Adrenal gland (tissue), 5 donors: ENCODE measurements around the gene NFATC4.

Source experiments
- POLR2A ChIP-seq, 2 donors: fragments of 450-650 bp; IDR thresholded peaks; one replicate each; pipeline ENCODE4 v1.6.1; 2017; ENCODE audit warnings: antibody characterized with exemption in 2 of 2, mild to moderate bottlenecking in 2 of 2, moderate library complexity in 1 of 2
- TF ChIP-seq, protein P1 (sequence below), 6 experiments: fragments of 450-650 bp in 4 of 6; fragments of 200-600 bp in 2 of 6; sonication (generic) in 1 of 6; IDR thresholded peaks; 1 replicate in 5 of 6; 2 replicates in 1 of 6; pipeline versions ENCODE4 v1.5.1 to v1.8.0; 2016 to 2021; ENCODE audit warnings: antibody characterized with exemption in 6 of 6, mild to moderate bottlenecking in 2 of 6, moderate library complexity in 1 of 6
- donor health status: DM: no; HTN: no; CAD: no.

DNA sequence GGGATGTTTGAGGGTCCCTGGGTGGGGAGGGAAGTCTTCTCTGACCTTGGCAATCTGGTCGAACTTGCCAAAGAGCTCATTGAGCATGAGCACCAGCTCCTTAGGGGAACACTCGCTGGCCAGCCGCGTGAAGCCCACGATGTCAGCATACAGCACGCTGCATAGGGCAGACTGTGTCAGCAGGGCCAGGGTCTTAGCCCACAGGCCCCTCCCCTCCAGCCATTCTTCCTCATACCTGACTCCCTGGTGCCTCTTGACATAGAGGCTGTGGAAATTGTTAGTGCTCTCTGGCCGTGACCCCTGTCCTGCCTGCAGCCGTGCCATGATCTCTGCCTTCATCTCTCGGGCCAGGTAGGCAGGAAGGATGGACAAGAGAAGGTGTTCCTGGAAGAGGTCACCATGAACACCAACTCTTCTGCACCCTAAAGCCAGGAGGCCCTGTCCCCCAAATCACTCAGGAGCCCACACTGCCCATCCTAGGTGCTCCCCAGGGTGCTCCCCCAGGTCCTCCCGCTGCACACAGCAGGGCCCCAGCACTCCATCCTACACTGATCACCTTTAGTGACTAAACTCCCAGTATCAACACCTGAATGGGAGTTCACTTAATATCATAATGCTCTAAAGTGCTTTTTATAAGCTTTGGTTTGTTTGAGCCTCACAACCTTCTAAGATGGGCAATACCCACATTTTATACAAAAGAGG is 36.9 kb upstream of the NFATC4 start:
- TF ChIP-seq, protein P1, sequence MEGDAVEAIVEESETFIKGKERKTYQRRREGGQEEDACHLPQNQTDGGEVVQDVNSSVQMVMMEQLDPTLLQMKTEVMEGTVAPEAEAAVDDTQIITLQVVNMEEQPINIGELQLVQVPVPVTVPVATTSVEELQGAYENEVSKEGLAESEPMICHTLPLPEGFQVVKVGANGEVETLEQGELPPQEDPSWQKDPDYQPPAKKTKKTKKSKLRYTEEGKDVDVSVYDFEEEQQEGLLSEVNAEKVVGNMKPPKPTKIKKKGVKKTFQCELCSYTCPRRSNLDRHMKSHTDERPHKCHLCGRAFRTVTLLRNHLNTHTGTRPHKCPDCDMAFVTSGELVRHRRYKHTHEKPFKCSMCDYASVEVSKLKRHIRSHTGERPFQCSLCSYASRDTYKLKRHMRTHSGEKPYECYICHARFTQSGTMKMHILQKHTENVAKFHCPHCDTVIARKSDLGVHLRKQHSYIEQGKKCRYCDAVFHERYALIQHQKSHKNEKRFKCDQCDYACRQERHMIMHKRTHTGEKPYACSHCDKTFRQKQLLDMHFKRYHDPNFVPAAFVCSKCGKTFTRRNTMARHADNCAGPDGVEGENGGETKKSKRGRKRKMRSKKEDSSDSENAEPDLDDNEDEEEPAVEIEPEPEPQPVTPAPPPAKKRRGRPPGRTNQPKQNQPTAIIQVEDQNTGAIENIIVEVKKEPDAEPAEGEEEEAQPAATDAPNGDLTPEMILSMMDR (IDR thresholded peaks at IDR 0.05) = no peak
- TF ChIP-seq POLR2A (IDR thresholded peaks at IDR 0.05) = no peak
